ENCODE data around the gene MMS19.
"Not testable (repeated sequence)": the region's sequence is repeated elsewhere in the genome, so short reads cannot be mapped to it uniquely, and the experiment has no call there.

MMS19 gene

GRCh38 chr10:97425964-97426775 lies 72.1 kb downstream of the MMS19 start, which contains the start of gene PGAM1:
TSS of gene PGAM1 (plus strand) at chr10:97426191. CDS start at chr10:97426308, 117 bp downstream.
- peak; percentile 91 to 93 for DNase-seq

DNA sequence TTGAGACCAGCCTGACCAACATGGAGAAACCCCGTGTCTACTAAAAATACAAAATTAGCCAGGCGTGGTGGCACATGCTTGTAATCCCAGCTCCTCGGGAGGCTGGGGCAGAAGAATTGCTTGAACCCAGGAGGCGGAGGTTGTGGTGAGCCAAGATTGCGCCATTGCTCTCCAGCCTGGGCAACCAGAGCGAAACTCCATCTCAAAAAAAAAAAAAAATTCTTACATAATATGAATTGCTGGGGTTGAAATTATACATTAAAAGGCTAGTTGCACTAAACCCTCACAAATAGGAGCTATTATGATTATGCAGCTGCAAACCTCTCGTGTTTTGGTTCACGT lies 74.5 kb downstream of the MMS19 start:
- not testable (repeated sequence) for DNase-seq

DNA sequence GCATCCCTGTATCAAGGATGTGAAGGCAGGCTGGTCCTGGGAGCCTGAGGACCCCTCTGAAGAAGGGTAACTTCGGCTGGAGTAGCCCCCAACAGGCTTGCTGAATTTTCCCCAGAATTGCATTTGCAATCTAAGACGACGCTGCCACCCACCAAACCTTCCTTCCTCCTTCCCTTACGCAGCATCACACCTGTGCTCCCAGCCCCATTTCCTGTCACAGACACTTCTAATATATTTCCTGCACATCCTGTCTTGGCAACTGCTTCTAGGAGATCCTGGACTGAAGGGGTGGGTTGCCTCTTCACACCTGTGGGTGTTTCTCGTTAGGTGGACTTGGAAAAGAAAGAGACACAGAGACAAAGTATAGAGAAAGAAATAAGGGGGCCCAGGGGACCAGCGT lies 81.7 kb downstream of the MMS19 start:
- DNase-seq, result no peak

DNA sequence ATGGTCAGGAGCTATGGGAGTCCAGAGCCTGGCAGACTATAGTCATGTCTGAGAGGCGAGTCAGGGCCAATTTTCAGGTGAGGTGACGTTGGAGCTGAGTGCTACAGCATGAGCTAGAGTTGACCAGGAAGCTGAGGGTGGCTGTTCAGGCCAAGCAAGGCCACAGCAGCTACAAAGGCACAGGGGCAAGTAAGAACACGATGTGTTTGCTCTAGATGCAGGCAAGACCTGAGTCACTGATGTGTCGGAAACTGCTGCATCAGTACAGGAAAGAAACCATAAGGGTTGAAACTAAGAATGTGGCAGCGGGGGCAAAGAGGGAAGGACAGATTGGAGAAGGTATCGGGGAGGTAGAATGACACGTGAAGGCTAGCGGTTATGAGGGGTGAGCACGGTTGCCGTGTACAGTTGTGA lies 85.3 kb downstream of the MMS19 start:
- DNase-seq, result no peak

GRCh38 chr10:97411406-97411805 lies 86.8 kb downstream of the MMS19 start:
- no peak for DNase-seq

- DNase-seq, result no peak
These were observed 89.7 kb downstream of the MMS19 start for GRCh38 chr10:97408496-97408992.

Data from hippocampal formation (tissue), 2 donors.